ENCODE data around the gene EDEM2.
"Not testable (repeated sequence)": the region's sequence is repeated elsewhere in the genome, so short reads cannot be mapped to it uniquely, and the experiment has no call there.

EDEM2 gene

DNA sequence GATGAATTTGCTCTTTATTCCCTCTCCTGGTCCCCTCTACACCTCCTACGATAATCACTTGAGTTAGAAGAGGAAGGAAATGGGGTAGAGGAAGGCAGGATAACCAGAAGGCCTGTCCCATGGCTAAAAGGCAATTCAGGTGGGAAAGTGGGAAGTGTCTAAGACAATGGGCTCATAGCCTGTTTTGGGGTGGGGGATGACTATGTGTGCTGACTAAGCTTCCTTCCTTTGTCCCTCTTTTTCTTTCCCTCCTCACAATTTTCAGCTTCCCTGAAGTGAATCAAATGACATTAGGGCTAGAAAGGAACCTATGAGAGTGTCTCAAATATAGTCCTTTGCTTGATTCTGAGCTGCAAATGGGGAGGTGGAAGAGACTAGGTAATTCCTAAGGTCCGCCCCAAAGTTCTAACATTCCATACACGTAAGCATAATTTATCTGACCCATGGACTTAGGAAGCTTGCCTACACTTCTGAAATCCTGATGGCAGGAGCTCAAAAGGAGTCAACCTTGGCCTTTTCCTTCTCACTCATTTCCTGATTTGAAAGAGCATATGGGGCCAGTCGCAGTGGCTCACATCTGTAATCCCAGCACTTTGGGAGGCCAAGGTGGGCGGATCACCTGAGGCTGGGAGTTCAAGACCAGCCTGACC is 24.3 kb downstream of the EDEM2 start:
- no peak for DNase-seq

- no peak for DNase-seq
Observed at GRCh38 chr20:35121186-35121585, 25.9 kb downstream of the EDEM2 start.

DNA sequence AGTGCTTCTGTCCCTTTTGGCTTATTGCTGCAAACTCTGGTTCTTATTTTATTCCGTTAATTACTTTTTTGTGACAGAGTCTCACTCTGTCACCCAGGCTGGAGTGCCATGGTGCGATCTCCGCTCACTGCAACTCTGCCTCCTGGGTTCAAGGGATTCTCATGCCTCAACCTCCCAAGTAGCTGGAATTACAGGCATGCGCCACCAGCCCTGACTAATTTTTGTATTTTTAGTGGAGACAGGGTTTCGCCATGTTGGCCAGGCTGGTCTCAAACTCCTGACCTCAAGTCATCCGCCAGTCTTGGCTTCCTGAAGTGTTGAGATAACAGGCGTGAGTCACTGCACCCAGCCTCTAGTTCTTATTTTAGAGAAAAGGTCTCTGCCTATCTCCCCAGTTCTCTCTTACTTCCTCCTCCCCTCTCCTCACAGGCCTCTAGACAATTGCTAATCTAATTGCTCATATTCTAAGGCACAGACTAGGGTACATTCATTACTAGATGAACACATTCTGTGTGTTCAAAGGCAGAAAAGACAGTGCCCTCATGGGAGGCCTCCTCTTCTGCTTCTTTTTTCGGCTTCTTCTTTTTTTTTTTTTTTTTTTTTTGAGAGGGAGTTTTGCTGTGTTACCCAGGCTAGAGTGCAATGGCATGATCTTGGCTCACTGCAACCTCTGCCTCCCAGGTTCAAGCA is 27.0 kb downstream of the EDEM2 start:
- DNase-seq: peak in 1 of 2 experiments; percentile 27

DNA sequence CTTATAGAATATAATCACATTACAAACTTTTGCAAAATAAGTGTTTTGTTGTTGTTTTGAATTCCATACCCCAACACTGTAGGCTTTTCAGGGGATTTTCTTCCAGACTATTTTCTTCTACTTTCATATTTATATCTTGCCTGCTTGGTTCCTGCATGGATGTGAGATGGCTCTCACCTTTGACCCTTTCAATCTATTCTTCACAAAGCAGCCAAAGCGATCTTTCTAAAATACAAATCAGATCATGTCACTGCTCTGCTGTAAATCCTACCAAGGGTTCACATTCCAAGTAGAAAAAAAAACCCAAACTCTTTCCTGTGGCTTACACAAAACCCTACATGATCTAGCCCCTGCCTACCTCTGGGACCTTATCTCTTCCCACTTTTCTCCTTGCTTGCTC is 29.5 kb downstream of the EDEM2 start:
- no peak for DNase-seq

DNA sequence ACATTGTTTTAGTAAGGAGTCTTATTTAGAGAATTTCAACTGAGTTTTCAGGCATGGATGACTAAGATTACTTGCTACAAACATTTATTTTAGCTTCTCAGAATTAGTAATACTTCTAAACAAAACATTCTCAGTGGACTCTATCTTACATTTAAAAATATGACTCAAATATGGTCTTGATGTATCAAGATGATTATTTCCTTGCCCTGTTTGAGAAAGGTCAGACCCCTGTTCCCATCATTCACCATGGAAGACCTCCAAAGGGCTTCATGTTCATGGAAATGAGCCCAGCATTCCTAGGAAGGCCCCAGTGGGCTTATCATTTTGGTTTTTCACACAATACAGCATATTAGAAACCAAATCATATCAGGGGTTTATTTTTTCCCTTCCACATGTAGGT is 29.9 kb downstream of the EDEM2 start:
- no peak for DNase-seq

DNA sequence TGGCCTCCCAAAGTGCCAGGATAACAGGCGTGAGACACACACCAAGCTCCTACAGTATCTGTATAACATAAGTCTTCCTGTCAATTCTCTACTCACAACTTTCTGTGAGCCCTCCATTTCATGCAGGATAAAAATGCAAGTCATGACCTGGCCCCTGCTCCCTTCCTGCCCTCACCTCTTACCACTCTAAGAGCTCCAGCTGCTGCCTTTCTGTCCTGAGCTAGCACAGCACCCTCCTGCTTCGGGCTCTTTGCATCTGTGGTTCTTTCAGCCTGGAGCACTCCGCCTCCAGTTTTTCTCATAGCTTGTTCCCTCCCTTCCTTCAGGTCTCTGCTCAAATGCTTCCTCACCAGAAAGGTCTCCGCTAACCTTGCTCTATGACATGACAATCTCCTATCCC is 30.9 kb downstream of the EDEM2 start:
- no peak for DNase-seq

GRCh38 chr20:35115606-35116005 is 31.5 kb downstream of the EDEM2 start:
- no peak for DNase-seq

- not testable (repeated sequence) for DNase-seq
Observed at GRCh38 chr20:35112276-35112675, 34.9 kb downstream of the EDEM2 start.

GRCh38 chr20:35111141-35111888 is 35.8 kb downstream of the EDEM2 start:
- no peak for DNase-seq

DNA sequence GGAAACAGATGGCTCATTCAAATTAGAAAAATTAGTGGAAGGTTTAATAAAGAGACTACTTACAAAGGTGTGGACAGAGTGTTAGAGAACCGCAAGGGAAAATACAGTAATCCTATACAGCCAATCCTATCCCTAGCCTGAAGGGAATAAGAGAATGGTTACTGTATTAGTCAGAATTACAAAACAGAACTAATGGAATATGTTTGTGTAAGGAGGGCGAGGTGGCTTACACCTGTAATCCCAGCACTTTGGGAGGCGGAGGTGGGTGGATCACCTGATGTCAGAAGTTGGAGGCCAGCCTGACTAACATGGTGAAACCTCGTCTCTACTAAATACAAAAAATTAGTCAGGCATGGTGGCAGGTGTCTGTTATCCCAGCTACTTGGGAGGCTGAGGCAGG is 38.2 kb downstream of the EDEM2 start:
- DNase-seq: no peak

GRCh38 chr20:35106827-35107380 is 40.2 kb downstream of the EDEM2 start:
- no peak for DNase-seq

DNA sequence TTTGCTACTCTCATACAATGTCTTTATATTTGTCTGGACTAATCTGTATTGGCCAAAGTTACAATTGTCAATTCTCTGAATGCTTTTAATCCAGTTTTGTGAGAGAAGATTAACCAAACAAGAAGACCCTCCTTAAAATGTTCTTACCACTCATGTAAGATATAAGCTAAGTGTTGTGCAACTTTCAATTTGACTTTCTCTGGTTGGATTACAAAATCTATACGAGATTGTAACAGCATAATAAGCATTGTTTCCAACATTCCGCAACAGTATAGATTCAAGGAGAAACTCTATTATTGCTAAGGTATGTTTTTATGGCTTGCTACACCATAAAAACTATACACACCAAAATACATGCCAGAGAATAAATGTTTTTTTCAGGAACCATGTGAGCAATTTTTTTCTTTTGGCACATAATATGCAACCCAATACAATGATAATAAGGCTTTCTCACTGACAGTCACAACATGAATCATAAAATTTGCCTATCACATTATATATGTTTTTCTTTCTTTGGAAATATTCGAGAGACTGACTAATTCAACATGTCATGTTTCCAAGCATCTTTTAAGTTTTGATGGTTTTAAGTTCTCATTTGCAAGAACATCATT is 42.3 kb downstream of the EDEM2 start:
- no peak for DNase-seq

- no peak for DNase-seq
Observed at GRCh38 chr20:35101620-35102019, 45.5 kb downstream of the EDEM2 start.

DNA sequence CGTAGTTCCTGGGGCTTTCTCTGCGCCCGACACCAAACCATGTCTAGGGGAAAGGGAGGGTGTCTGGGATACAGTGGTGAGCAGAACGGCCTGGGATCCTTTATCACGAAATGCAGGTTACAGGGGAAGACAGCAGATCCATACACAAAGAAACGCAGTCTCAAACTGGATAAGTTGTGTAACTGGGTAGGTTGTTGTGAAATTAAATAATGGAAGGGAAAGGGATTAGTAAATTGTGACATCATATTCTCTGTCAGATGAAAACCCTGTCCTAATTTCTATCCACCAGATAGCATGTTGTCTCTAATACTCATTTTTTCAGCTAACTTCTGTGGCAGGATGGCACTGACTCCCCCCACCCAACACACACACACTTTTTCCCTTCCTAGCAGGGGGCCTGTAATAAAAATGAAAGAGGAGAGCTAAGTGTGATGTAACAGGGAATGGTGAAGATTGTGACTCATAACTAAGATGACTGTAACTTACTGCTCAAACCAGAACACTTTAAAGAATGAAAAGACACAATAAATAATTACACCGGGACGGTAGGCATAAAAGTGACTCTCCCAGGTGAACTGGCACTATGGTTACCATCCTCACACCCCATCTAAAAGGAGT is 53.8 kb downstream of the EDEM2 start:
- peak; percentile 54 to 56 for DNase-seq

DNA sequence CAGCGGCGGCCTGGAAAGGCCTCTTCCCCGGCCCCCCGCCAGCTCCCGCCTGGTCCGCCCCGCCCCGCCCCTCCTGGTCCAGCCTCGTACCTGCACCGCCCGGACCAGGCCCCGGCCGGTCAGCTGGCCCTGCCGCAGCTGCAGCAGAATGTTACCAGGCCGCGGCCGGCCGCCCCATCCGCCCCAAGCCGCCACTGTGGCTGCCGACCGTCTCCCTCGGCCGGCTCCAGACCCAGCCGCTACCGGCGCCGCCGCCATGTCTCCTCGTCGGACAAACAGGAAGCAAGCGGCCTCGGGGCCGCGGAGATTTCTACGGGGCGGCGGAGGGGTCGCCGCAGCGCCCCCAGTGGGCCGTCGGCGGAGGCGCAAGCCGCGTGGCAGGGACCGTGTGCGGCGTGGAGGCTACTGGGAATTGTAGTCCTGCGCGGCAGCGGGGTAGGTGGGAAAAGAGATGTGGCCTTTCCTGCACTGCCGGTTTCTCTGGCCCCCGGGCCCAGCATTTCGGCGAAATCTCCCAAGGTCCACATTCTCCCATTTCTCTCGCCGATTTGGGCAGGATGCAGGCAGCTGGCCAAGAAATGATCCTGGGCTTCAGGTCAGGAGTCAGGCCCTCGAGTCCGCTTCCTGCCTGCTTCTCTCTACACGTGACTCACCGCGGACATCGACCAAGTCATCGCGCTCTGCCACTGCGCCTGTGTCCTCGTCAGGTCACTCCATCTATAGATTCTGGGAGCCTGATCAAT is 54.4 kb downstream of the EDEM2 start, which contains the start of gene TRPC4AP:
TRPC4AP (minus strand) TSS at position 284 of the 743 bp plus-strand sequence; CDS start at position 258, 26 bp downstream.
- peak; percentile 91 to 95 for DNase-seq

- no peak for DNase-seq
Observed at GRCh38 chr20:35091816-35092523, 55.2 kb downstream of the EDEM2 start.

DNA sequence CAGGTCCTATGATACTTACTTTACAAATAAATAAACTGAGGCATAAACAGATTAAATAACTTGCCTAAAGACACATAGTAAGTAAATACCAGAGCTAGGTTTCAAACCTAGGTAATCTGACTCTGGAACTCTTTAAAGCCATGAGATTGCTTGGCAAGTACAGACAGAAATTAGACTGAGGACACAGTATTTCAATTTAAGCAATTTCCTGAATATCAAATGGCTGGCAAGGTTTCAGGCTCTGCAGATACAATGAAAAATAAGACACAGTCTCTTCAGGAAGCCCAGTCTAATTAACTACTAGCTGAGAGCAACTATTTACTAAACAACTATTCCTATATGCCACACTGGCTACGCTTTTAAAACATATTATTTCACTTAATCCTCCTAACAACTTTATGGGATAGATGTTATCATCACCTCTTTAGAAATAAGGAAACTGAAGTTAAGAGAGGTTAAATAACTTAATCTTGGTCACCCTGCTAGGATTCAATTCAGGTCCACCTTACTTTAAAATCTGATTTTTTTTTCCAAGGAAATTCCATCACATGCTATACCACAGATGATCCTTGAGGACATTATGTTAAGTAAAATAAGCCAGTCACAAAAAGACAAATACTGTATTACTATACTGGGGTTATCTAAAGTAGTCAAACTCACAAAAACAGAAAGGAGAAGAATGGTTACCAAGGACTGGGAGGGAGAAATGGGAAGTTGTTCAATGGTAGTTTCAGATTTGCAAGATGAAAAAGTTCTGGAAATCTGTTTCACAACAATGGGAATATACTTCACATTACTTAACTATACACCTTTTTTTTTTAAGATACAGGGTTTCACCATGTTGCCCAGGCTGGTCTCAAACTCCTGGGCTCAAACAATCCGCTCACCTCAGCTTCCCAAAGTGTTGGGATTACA is 58.6 kb downstream of the EDEM2 start:
- no peak for DNase-seq

DNA sequence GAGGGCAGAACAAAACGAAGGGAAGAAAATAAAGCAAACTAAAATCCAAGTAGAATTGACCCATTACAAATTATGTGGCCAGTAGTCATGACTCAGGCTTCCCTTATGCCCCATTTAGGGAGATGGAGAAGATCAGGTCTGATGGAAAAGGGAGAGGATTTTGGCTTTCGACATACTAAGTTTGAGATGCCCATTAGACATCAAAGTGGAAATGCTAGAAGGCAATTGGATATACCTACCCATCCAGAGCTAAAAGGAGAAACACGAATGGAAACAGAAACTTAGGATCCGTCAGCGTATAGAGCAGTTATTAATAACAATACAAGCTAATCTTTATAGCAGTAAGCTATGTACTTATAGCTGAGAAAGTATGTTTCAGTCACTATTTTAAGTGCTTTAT is 59.3 kb downstream of the EDEM2 start:
- DNase-seq: no peak

GRCh38 chr20:35087355-35087754 is 59.8 kb downstream of the EDEM2 start:
- DNase-seq: no peak
